GM12878 (cell line): ENCODE measurements around the gene ATXN1.

ENCODE experiments used
- BHLHE40 ChIP-seq, 2 experiments: fragments of 450-650 bp in 1 of 2; IDR thresholded peaks; 2 replicates each; pipeline ENCODE4 v1.6.1; 2011 to 2017; ENCODE audit warnings: low read depth in 2 of 2, borderline replicate concordance in 1 of 2, improper control_type of control experiment in 1 of 2, low read length in 1 of 2, mild to moderate bottlenecking in 1 of 2
- NFIC ChIP-seq: IDR thresholded peaks from 2 replicates; pipeline ENCODE4 v1.6.1; 2012; ENCODE audit warnings: low read depth, mild to moderate bottlenecking, inconsistent platforms, low read length, moderate library complexity
- NR2F1 ChIP-seq: fragments of 450-650 bp; conservative IDR thresholded peaks from 2 replicates; pipeline ENCODE4 v1.6.1; 2017; ENCODE audit warnings: mild to moderate bottlenecking
- RAD21 ChIP-seq: IDR thresholded peaks from 2 replicates; pipeline ENCODE4 v1.6.1; 2011; ENCODE audit warnings: mild to moderate bottlenecking, low read depth, low read length, moderate library complexity; ENCODE audit not compliant: insufficient read depth
- SREBF1 ChIP-seq: IDR thresholded peaks from 2 replicates; pipeline ENCODE4 v1.6.1; 2012; ENCODE audit warnings: mild to moderate bottlenecking, low read length
- TARDBP ChIP-seq: IDR thresholded peaks from 2 replicates; pipeline ENCODE4 v1.6.1; 2016; ENCODE audit warnings: borderline replicate concordance
- TF ChIP-seq, protein P1 (sequence below), 3 experiments: IDR thresholded peaks in 2 of 3; conservative IDR thresholded peaks in 1 of 3; 2 replicates each; pipeline ENCODE4 v1.5.1; 2011; ENCODE audit warnings: low read depth in 3 of 3, low read length in 3 of 3, mild to moderate bottlenecking in 3 of 3, control low read depth in 2 of 3, moderate library complexity in 2 of 3, inconsistent platforms in 1 of 3, mixed read lengths in 1 of 3; ENCODE audit not compliant: control insufficient read depth in 2 of 3, insufficient read depth in 1 of 3; ENCODE audit errors: extremely low read depth in 1 of 3
- TF ChIP-seq, protein P2 (sequence below): IDR thresholded peaks from 2 replicates; pipeline ENCODE4 v1.6.1; 2012; ENCODE audit warnings: mild to moderate bottlenecking, low read depth, low read length

DNA sequence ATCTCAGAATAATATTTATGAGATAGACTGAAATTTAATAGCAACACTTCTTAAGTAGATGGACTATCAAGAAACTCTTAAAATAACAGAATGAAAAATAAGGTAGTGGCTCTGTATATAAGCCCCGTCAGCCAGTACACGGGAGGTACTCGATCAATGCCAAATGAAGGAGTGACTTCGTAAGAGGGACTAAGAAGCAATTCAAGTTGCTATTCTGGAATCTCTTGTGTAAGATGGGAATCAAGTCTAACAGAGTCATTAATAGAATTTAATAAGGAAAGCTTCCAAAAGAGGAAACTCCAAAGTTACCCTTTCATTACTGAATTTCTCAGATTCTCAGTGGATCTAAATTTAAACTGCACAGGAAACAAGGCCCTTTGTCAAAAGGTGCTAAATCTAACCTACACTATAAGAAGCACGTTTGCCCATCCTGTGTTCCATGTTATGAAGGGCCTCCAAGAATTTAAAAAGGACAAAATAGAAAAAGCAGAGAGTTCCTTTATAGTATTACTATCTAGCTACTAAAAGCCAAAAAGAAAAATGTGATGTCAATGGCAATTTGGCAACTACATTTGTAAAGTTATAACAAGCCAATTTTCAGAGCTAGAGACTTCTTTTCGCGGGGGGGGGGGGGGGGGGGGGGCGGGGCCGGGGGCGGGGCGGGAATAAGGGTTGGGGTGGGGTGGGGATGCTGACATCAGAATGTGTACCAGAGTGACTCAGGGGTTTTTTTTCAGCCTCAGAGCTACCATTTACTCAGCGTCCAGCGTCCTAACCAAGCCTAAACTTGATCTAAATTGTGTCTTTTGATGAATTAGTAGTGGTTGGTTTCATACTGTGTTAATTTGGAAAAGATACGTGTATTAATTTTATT lies 322.3 kb downstream of the ATXN1 start:
- TF ChIP-seq SREBF1 (no peak), NFIC (no peak), NR2F1 (no peak), BHLHE40 (IDR thresholded peaks at IDR 0.05; ENCODE audit: borderline replicate concordance in 1 of 2, low read depth in 2 of 2, low read length in 1 of 2) (no peak), RAD21 (no peak), TARDBP (no peak)
- TF ChIP-seq, protein P1, sequence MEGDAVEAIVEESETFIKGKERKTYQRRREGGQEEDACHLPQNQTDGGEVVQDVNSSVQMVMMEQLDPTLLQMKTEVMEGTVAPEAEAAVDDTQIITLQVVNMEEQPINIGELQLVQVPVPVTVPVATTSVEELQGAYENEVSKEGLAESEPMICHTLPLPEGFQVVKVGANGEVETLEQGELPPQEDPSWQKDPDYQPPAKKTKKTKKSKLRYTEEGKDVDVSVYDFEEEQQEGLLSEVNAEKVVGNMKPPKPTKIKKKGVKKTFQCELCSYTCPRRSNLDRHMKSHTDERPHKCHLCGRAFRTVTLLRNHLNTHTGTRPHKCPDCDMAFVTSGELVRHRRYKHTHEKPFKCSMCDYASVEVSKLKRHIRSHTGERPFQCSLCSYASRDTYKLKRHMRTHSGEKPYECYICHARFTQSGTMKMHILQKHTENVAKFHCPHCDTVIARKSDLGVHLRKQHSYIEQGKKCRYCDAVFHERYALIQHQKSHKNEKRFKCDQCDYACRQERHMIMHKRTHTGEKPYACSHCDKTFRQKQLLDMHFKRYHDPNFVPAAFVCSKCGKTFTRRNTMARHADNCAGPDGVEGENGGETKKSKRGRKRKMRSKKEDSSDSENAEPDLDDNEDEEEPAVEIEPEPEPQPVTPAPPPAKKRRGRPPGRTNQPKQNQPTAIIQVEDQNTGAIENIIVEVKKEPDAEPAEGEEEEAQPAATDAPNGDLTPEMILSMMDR (IDR thresholded peaks at IDR 0.05 in 2 of 3, conservative IDR thresholded peaks at IDR 0.05 in 1 of 3; ENCODE audit: control insufficient read depth in 2 of 3, extremely low read depth in 1 of 3, insufficient read depth in 1 of 3, low read depth in 3 of 3, low read length in 3 of 3), result no peak
- TF ChIP-seq, protein P2, sequence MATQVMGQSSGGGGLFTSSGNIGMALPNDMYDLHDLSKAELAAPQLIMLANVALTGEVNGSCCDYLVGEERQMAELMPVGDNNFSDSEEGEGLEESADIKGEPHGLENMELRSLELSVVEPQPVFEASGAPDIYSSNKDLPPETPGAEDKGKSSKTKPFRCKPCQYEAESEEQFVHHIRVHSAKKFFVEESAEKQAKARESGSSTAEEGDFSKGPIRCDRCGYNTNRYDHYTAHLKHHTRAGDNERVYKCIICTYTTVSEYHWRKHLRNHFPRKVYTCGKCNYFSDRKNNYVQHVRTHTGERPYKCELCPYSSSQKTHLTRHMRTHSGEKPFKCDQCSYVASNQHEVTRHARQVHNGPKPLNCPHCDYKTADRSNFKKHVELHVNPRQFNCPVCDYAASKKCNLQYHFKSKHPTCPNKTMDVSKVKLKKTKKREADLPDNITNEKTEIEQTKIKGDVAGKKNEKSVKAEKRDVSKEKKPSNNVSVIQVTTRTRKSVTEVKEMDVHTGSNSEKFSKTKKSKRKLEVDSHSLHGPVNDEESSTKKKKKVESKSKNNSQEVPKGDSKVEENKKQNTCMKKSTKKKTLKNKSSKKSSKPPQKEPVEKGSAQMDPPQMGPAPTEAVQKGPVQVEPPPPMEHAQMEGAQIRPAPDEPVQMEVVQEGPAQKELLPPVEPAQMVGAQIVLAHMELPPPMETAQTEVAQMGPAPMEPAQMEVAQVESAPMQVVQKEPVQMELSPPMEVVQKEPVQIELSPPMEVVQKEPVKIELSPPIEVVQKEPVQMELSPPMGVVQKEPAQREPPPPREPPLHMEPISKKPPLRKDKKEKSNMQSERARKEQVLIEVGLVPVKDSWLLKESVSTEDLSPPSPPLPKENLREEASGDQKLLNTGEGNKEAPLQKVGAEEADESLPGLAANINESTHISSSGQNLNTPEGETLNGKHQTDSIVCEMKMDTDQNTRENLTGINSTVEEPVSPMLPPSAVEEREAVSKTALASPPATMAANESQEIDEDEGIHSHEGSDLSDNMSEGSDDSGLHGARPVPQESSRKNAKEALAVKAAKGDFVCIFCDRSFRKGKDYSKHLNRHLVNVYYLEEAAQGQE, result no peak
